DMS114 treated with DMSO at 0.1 percent for 48 hours (cell line): Measurements from ENCODE around the gene RBKS.
"Not testable (repeated sequence)": the region's sequence is repeated elsewhere in the genome, so short reads cannot be mapped to it uniquely, and the experiment has no call there.

ENCODE experiments used
- DNase-seq: peaks from one replicate; lab custom pipeline; 2025; ENCODE audit not compliant: unreplicated experiment; lab: John Stamatoyannopoulos, UW

Gene RBKS

GRCh38 chr2:27906074-27906473 lies 15.9 kb upstream of the RBKS start:
- no peak for DNase-seq

DNA sequence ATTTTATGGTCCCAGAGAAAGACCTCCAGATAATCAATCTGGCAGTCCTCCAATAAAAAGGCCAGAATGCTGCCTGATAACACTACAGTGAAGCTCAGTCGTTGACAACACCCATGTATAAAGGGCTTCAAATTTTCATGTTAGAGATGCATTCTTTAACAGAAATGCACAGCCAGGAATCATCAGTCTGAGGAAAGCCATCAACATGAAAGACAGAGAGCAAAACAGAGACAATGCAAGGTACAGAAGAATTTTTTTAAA lies 14.1 kb upstream of the RBKS start:
- DNase-seq, result no peak

DNA sequence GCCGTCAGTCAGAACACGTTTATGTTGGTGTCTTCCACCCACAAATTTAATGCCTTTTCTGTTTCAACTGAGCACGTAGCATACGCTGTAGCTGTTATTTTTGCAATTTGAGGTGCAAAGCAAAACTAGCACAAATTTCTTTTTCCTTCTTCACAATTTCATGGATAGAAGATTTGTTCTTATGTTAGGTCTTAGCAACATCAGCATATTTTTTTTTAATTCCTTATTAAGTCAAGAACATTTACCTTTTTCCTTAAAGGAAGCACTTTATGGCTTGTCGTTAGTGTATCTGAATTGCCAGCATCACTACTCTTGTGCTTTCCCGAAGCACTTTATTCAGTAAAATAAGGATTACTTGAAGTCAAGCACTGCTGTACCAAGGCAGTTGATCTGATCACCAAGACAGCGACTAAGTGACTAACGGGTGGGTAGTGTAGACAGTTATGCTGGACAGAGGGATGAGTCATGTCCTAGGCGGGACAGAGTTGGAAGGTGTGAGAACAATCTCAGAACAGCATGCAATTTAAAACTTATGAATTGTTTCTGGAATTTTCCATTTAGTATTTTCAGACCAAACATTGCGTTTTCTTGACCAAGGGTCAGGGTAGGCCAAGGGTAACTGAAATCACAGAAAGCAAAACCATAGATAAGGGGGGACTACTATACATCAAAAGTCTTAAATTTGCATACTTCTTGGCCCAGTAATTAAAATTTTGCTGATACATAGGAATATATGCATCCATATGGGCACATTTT lies 13.6 kb upstream of the RBKS start:
- no peak for DNase-seq

DNA sequence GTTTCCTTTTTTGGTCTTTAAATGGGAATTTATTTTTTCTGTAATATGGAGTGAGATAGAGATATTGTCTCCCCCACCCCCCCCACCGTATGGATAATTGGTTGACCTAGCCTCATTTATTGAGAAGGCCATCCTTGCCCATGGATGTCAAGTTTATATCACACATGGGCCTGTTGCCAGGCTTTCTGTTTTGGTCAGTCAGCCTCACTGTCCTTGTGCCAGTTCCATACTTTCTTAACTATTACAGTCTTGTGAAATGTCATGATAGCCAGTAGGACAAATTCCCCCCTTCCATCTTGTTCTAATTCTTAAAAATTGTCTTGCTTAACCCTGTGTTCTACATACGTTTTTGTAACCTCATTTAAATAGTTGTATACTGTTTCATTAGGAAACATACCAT lies 12.8 kb upstream of the RBKS start:
- no peak for DNase-seq

DNA sequence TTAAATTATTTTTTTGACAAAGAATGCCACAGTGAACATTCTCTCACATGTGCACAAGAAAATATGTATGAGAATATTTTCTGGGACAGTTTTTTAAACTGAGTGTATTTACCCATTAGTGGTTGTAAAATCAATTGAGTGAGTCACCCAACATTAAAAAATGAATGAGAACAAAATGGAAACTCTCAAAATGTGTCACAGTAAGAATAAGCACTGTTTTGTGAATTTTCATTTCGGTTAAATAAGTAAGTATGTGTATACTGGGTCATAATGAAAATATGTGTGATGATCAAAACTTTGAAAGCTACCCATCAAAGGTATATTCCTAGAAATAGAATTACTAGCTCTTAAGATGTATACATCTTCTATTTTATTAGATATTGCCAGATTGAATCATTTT lies 11.9 kb upstream of the RBKS start:
- no peak for DNase-seq

- DNase-seq, result no peak
Observed at GRCh38 chr2:27901234-27901633, 11.0 kb upstream of the RBKS start.

- no peak for DNase-seq
Observed at GRCh38 chr2:27897717-27898116, 7.5 kb upstream of the RBKS start.

GRCh38 chr2:27893006-27893405 lies 2.8 kb upstream of the RBKS start:
- no peak for DNase-seq

DNA sequence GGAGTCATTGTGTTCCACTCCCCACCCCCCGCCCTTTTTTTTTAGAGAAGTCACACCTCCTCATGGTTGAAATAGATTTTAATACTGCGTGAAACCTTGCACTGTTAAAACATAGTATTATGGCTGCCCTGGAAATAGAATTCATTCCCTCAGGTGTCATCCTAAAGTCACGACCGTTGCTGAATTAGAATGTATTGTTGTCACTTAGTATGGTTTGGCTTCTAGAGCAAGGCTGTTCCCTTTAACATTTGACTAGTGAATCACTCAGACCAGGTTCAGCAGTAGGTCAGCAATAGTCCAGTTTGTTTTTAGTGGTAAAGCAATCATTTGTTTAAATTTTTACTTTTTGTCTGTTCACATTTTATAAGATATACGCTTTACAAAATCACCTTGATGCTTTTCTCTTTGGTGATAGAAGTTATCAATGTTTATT lies 1.5 kb upstream of the RBKS start:
- DNase-seq, result no peak

DNA sequence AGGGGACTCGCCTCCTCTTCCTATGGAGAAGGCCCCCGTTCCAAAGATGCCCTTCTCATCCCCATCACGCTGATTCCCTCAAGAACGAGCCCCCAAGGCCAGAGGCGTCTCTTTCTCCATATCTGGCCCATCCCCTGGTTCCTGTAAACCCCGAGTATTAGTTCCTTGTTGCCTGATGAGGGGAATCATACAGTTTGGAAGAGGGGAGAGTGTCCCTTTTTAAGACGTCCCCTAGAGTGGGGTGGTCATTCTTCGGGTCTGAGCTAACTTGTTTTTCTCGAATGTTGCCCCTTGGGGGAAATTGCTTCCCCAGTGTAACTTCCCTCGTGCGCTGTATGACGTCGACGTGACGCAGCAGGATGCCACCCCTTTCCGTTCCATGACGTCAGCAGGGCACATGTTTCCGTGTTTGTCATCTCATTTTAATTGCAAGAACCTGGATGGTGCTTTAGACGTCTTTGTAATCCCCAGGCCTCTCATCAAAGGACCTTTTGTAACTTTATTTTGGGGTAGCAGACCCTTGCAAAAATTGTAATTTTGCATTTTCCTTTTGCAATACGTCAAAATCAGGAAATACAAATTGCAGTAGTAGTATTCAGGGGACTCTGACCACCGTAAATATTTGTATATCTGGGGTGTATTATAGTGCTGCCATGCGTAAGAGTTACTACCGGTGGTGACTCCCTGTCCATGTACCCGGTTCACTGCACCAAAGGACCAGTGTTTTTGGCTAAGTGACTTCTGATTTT lies 911 bp upstream of the RBKS start:
- DNase-seq, result peak; percentile 58

DNA sequence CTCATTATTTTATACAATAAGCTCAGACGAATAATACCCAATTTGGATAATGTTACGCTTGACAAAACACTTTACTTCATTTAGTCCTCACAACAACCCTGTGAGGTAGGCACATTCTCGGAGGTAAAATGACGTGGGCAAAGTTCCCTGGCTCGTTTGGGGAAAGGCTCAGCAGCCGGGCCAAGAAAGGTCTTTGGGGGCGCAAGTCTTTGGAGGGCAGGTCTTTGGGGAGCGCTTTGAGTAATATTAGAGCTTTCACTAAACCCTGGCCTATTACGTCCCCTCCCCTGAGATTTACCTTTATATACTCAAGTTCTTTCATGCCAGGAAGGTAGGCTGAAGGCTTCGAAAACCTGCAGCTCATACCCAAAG lies 427 bp downstream of the RBKS start:
- no peak for DNase-seq

DNA sequence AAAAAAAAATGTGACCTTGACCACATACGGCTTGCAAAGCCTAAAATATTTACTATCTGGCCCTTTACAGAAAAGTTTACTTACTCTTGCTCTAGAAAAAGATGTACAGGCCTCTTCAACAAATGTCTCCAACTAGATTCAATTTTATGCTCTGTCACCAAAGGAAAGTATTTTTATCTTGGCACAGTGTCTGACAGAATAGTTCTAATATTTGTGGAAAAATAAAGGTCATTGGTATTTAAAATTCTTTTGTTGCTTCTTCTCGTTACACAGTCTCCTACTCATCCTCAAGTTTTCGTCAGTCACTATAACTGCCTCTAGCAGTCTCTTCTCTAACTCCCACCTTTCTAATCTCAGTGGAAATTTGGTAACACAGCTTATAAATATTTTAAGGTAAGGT lies 1.4 kb downstream of the RBKS start:
- no peak for DNase-seq

GRCh38 chr2:27887830-27888229 lies 2.4 kb downstream of the RBKS start:
- no peak for DNase-seq

DNA sequence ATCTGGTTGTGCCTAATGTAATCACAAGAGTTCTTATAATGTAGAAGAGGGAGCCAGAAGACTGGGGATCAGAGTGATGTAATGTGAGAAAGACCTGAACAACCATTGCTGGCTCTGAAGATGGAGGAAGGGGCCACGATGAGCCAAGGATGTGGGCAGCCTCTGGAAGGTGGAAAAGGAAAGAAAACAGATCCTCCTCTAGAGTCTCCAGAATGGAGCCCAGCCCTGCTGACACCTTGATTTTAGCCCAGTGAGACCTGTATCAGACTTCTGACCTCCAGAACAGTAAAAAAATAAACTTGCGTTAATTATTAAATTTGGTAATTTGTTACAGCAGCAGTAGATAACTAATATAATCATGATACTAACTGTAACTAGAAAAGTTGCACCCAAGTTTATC lies 3.1 kb downstream of the RBKS start:
- DNase-seq, result no peak

DNA sequence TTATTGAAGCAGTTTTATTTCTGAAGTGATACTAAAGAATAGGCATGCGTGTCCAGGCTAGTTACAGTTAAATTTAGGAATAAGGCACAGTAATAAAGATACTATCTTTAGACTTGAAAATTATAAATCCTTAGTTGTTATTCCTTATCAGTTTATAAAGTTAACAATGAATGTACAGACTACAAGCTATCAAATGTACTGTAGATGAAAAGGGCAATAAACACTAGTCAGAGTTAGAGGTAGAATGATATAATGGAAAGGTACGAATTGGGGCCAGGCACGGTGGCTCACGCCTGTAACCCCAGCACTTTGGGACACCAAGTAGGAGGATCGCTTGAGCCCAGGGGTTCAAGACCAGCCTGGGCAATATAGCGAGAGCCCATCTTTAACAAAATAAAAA lies 3.9 kb downstream of the RBKS start:
- no peak for DNase-seq

DNA sequence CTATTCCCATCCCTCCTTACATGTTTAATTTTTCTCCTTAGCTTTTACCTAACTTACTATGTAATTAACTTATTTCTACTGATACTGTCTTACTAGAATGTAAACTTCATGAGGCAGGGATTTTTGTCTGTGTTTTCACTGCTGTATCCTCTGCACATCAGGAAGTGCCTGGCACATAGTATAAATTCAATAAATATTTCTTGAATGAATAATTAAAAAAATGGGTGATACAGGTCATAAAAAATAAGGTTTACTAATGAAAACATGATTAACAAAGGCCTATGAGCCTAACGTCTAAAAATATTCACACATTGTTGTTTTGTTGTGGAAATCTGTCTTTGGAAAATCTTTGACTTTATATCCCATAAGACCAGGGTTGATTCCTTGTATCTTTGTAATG lies 4.5 kb downstream of the RBKS start:
- DNase-seq, result no peak

DNA sequence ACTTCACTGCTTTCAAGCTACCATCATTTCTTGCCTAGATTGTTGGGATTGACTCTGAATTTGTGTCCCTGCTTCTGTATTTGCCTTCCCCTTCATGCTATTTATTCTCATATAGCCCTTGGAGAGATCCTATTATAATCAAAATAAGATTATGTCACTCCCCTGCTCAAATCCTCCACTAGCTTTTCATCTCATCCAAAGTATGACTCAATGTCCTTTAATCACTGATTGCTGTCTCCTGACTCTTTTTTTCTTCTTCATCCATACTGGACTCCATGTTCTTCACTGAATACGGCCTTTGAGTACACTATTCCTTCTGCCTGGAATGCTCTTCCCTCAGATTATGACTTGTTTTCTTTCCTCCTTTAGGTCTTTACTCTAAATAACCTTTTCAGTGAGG lies 5.0 kb downstream of the RBKS start:
- no peak for DNase-seq

DNA sequence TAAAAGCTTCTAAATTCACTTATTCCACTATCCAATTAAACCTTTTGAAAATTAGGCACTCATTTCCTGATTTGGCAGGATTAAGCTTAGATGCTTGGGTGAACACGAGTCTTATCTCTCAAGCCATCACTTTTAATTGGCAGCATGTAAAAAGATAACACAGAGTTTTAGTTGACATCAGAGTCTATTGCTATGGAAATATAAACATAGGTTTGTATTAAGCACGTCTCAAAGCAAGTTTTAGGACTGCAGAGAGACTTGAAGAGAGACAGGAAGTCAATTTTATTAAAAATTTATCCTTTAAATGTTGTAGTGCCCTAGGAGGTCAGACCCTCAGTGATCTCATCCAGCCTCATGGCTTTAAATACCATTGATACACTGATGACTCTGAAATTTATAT lies 5.6 kb downstream of the RBKS start:
- DNase-seq, result no peak

DNA sequence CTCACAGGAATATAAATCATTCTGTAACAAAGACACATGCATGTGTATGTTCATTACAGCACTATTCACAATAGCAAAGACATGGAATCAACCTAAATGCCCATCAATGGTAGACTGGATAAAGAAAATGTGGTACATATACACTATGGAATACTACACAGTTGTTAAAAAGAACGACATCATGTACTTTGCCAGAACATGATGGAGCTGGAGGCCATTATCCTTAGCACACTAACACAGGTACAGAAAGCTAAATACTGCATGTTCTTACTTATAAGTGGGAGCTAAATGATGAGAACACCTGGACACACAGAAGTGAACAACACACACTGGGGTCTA lies 7.6 kb downstream of the RBKS start:
- not testable (repeated sequence) for DNase-seq

GRCh38 chr2:27881815-27882583 lies 8.2 kb downstream of the RBKS start:
- not testable (repeated sequence) for DNase-seq

- DNase-seq, result no peak
Observed at GRCh38 chr2:27878825-27879224, 11.4 kb downstream of the RBKS start.

- DNase-seq, result no peak
Observed at GRCh38 chr2:27875089-27875881, 14.9 kb downstream of the RBKS start.
